ENCODE measurements around the gene TTLL3.
A peak's percentile ranks its signal among the peaks of the same experiment; 100 is the strongest.

Gene TTLL3

DNA sequence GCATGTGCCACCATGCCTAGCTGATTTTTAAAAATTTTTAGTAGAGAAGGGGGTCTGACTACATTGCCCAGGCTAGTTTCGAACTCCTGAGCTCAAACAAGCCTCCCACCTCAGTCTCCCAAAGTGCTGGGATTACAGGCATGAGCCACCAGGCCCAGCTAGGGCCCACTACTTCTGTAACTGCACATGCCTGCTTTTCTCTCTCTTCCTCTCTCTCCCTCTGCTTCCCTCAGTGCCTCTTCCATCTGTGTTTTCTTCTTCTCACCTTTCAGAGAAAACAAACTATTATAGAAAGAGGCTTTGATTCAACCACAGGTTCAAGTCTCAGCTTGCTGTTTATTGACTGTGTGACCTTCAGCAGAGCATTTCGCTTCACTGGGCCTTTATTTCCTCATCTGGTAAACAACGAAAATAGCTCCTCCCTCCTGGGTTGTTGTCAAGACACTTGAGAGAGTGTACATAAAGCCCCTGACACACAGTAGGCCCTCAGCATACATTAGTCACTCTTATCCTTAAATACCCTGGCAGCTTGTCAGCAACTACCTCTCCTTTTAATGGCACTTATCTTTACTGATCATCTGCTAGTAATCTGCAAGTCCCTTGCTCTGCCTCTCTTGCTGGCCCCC, 28.0 kb upstream of the TTLL3 start:
- no peak for DNase-seq (ENCODE audit: low spot score)

DNA sequence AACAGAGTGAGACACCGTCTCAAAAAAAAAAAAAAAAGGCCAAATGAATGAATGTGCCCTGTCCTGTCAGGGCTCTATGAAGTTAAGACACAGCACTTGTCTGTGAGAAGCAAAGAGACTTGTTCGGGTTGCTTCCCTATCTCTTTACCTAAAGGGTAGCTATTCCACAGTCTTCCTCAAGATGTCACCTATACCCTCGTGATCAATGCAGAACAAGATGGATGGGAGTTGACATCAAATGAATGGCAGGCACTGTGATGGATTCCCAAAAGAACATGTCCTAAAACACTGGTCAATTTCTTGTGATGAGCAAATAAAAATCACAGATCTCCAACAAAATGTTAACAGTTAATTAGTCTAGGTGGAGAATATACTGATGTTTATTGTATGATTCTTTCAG, 27.3 kb upstream of the TTLL3 start:
- no peak for DNase-seq (ENCODE audit: low spot score)

DNA sequence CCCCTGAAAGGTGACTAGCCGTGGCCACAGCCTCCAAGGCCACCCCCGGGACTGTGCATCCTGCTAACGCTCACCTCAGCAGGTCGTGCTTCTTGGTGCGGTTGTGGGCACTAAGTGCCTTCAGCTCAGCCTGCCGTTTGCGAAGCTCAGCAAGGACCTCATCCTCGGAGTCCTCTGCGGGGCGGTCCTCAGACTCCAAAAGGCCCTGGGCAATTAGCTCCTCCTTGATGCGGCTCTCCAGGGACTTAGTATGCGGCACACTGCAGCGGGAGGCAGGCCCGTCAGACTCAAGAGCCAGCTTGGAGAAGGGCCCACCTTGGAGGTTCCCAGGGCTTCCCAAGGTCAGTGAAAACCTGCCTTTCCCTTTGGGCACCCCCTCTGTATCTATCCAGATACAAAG, 26.1 kb upstream of the TTLL3 start:
- no peak for DNase-seq (ENCODE audit: low spot score)

DNA sequence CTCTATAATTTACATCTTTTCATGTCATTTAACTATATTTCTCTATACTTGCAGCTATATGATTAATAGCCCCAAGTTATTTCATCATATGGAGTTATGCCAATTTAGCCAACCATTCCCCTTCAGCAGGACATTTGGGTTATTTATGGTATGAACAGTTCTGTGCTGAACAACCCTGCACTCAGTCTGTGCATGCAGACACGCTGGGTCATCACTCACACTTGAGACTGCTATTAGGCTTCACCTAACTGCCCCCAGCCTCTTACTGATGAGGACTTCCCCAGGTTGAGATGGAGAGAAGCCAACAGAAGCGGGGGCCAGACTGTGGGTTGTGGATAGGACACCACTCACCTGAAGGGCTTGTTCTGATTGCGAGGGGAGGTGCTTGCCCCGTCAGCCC, 25.1 kb upstream of the TTLL3 start:
- DNase-seq (ENCODE audit: low spot score) = no peak

DNA sequence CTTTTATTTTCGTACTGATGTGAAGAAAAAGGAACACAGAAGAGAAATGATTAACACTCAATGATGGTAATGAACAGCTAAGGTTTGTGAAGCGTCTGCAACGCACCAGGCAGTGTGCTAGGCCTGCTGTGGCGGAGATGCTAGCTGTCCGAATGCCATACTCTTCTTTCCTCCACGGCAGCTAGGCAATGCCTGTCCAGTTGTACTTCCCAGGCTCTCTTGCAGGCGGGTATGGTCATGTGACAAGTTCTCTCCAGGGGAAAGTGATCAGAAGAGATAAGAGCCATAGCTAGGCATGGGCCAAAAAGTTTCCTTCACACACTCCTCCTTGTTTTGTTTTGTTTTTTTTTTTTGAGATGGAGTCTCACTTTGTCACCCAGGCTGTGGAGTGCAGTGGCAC, 24.5 kb upstream of the TTLL3 start:
- no peak for DNase-seq (ENCODE audit: low spot score)

DNA sequence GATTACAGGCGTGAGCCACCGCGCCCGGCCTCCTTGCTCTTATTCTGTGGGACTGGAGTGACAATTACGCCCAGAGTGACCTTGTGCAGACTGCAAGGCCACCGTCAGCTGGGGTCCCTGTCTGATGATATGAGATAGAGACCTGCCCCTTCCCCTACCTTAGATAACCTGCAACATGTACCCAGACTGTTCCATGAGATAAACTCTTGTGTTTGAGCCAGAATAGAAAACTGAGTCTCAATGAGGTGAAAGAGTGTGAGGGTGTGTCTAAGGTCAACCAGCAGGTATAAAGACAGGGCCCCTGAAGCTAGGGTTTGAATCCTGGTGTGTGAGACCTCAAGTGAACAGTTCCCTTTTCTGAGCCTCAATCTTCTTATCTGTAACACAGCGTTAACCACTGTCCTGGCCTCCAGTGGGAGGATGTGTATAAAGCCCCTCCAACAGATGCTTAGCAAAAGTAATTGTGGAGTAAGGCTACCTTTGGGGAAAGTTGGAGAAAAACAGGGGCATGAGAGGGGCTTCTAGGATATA, 23.8 kb upstream of the TTLL3 start:
- DNase-seq (ENCODE audit: low spot score) = no peak

DNA sequence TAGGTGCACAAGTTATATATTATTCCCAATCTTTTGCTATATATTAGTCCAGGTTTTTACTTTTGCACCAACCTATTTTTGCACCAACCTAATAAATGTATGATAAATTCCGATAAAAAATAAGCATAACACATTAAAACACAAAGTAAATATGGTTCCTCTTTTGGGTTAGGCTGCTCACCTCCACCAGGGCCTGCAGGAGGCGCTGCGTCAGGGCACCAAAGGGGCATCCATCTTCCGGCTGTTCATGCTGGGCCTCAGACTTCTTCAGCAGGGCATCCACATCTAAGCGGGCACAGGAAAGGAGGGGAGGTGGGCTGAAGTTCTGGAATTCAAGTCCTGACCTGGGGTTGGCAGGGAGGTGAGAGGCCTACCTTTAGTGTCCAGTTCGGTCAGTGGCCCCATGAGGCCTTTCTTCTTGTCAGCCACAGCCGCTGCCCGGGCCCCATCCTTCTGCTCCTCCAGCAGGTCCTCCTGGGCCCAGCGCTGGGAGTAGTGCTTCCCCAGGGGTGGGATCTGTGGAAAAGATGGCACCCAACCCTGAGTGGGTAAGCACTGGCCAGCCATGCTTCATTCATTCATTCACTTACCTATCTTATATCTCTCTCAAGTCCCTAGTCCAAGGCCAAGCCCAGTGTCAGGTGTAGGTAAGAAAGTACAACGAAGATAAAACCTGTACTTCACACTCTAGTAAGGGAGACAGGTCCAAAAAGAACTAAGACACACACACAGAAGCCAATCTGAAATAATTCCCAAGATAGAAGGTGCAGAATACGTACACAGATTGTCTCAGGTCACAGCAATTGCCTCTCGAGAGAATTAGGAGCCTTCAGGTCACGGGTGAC, 23.0 kb upstream of the TTLL3 start:
- DNase-seq (ENCODE audit: low spot score) = no peak

DNA sequence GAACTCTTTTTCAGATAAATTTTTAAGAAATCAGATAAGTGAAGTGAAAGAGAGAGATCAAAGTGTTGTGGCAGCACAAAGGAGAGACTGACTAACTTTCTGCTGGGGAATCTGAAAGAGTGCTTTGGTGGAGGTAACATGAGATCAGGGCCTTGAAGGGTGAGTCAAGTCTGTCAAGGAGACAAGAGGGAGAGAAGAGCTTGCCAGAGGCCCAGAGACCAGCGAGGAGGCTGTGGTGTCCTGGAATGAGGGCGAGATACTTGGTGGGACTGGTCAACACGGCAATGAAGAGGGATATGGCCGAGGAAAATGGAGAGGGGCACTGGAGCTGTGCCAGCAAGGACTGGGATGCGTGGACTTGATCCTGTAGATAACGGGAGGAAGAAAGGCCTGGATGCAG, 22.3 kb upstream of the TTLL3 start:
- no peak for DNase-seq (ENCODE audit: low spot score)

DNA sequence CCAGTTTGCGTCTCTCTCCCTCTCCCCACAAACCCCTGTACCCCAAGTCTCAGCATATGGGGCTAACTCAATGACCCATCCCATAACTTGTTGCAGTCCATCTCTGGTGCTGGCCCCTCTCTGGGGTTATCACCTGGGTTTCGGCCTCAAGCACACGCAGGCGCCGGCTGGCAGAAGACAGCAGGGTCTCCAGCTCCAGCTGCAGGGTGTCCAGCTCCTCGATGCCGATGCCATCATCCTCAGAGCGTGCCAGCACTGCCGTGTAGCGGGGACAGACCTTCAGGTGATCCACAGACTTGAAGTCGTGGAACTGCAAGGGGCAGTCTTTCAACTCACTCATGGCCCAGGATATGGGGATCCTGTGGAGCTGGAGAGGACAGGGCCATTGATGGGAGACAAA, 18.9 kb upstream of the TTLL3 start:
- DNase-seq (ENCODE audit: low spot score) = no peak

DNA sequence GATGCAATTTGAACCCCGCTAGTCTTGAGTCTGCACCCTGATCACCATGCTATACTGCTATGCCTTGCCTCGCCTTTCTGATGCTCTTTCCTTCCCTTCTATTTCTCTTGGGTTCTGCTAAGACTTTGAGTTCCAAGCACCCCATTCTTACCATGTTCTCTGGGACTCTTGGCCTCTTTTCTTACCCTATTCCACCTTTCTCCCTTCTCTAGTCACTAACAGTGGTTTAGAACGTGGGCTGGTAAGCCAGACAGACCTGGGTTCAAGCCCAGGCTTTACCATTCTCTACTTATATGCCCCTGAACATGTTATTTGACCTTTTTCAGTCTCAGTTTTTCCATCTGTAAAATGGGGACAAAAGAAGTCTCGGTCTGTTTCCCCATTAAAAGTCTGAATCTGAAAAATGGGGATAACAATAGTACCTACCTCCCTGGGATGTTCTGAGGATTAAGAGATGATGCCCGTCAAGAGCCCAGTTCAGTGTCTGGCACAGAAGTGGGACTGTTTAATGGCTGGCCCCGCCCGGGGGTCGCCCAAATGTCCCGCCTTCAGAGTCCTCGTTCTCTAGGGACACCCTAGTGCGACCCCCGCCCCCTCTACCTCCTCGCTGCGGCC, 18.2 kb upstream of the TTLL3 start:
- no peak for DNase-seq (ENCODE audit: low spot score)

DNA sequence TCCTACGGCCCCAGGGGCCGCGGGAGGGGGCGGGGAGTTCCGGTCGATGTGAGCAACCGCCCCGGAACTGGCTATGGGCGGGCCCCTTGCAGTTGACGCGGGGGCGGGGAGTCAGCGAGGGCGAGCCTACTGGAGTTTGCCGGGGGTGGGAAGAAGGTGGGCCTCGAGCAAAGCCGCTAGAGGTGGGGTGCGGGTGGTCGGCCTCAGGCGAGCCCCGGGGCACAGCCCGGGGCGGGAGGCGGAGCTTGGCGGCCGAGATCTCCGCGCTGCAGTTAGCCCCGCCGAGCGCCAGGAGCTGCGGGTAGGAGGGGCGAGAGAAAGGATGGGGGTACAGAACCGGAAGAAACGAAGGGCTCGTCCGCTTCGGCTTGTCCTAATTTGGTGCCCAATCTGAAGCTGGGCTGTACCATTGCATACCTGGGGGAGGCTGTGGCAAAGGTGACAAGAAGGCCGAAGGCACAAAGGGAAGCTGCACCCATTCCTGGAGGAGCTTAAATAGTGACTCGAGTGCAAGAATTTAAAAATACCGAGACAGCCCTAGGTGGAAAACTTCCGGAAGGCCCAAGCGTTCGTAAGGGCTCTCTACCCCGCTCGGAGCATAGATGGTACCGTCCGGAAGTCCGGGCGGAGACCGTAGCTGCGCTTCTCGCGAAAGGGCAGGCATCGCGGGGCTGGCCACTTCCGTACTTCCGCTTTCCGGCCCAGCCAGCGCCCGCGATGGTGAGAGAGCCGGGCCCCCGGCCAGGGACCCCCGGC, 17.5 kb upstream of the TTLL3 start, which contains the start of the genes ARPC4 and TADA3:
TSS of gene ARPC4 (plus strand) at position 678 of the 756 bp plus-strand sequence. CDS start at position 718, 40 bp downstream.
TSS of gene TADA3 (minus strand) at position 69 of the 756 bp plus-strand sequence. CDS start 1,007 bp downstream, outside the sequence.
- peak; percentile 91 for DNase-seq (ENCODE audit: low spot score)

DNA sequence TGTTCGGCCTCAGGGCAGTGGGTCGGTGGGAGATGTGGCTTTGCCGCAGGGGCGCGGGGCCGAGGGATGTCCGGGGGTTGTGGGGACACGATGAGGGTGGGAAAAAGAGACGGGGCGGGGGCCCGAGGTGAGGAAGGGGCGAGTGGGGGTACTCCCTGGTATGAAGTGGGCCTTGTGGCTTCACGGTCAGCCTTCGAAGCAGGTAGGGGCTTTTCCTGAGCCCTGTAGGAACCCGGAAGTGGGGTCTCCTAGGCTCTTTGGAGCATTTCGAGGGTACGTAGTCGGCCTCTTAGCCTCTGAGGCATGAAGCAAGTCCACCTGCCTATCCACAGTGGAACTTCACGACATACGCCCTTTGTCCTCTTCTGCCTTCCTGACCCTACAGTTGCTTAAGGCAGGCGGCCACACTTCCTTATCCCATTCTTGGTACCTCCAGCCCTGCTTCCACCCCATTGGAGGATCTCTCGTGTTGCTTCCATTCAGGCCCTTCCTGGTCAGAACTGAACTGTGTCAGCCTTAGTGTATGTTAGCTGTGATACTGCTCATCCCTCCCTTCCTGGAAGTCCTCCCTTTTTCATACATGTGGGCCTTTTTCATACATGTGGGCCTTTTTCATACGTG, 16.8 kb upstream of the TTLL3 start:
- DNase-seq (ENCODE audit: low spot score) = peak; percentile 40

DNA sequence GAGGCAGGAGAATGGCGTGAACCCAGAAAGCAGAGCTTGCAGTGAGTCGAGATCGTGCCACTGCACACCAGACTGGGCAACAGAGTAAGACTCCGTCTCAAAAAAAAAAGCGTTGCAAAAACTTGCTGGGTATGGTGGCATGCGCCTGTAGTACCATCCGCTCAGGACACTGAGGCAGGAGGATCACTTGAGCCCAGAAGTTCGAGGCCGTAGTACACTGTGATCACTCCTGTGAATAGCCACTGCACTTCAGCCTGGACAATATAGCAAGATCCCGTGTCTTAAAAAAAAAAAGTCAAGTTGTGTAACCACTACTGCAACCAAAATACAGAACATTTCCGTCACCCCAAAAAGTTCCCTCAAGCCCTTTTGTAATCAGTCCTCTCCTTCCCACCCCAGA, 15.7 kb upstream of the TTLL3 start:
- DNase-seq (ENCODE audit: low spot score) = no peak

DNA sequence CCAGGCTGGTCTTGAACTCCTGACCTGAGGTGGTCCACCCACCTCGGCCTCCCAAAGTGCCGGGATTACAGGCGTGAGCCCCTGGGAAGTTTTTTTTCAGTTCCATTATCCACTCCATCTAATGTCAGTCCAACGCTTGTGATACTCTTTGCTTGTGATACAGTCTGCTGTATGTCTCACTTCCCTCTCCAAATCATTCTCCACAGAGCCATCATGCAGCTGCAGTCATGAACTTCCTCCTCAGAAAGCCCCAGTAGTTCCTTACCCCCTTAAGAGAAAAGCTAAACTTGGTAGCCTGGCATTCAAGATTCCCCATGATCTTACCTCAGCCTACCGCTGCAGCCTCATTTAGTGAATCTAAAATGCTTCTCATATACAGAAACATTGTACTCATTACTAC, 14.9 kb upstream of the TTLL3 start:
- DNase-seq (ENCODE audit: low spot score) = no peak

DNA sequence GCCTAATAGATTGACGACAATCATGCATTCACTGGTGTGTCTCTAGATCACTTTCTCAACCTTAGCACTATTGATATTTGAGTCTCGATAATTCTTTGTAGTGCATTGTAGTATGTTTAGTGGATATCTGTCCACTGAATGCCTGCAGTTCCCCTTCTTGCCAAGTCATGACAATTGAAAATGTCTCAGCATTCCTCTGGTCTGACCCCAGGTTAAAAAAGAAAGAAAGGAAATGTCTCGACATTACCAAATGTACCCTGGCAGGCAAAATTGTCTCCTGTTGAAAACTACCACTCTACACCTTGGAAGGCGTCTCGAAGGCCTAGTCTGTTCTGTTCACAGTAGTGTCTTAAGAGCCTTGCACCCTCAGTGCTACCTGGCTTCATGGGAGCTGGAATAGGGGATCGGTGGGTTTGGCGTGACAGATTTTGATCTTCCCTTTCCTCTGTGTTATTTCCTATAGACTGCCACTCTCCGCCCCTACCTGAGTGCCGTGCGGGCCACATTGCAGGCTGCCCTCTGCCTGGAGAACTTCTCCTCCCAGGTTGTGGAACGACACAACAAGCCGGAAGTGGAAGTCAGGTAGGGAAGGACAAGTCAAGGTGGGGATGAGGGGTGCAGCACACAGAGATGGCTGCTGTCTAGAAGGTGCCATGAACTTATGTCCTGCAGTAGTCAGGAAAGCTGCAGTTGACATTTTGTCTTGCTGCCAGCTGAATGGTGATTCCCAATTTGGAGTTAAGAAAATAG, 12.7 kb upstream of the TTLL3 start:
- DNase-seq (ENCODE audit: low spot score) = no peak

DNA sequence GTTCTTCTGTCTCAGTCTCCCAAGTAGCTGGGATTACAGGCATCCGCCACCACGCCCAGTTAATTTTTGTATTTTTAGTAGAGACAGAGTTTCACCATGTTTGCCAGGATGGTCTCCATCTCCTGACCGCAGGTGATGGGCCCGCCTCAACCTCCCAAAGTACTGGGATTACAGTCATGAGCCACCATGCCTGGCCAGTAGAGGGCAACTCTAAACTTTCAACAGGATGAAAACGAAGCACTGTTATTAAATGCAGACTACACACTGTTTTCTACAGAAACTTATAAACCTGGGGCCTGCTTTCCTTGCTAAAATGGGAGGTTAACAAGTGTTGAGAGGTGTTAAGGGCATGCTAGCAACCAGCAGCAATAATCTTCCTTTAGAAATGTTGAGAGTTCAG, 9.5 kb upstream of the TTLL3 start:
- DNase-seq (ENCODE audit: low spot score) = no peak

DNA sequence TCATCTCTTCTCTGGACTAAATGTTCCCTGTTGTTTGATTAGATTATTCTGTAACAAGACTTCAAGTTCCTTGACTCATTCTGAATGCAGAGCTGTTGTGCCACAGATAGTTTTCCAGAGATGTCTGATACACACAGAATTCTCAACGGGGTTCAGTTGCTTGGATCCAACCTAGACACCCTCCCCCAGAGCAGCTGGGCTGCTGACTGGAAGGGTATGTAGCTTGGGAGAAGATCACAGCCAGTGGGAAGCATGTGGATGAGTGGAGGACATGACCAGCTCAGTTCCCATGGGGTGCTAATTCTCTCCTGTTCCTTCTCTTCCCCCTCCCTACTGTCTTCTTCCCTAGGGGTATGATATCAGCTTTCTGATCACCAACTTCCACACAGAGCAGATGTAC, 6.6 kb upstream of the TTLL3 start:
- no peak for DNase-seq (ENCODE audit: low spot score)

DNA sequence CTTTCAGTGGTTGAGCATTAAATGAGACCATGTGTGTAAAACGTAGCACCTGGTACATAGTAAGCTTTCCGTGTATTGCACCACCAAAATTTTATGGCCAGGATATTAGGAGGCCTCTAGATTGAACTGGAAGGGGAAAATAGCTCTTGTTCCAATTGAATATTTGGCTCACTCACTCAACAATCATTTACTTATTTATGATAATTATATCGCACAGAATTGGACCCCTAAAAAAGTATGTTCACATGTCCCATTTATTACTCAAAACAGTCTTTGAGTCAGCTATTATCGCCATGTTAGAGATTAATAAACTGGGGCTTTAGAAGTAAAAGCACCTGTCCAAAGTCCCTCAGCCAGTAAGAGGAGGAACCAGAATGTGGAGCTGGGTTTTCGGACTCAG, 5.1 kb upstream of the TTLL3 start:
- DNase-seq (ENCODE audit: low spot score) = no peak

DNA sequence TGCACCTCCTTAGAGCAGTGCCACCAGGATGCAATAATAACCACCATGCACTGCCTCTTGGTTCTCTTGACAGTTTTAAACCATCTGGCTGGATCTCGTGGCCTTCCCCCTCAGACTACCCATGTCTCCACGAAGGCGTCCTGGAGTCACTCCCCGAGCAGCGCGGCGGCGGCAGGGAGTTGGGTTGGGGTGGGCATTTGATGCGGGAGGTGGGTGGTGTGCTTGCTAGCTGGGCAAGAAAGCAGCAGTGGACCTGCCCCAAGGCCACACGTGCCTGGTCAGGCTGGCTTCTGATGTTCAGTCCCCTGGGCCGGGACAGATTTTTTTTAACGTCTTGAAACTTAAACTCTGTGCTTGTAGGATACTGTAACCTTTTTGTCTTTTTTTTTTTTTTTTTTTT, 3.9 kb upstream of the TTLL3 start:
- DNase-seq (ENCODE audit: low spot score) = no peak

DNA sequence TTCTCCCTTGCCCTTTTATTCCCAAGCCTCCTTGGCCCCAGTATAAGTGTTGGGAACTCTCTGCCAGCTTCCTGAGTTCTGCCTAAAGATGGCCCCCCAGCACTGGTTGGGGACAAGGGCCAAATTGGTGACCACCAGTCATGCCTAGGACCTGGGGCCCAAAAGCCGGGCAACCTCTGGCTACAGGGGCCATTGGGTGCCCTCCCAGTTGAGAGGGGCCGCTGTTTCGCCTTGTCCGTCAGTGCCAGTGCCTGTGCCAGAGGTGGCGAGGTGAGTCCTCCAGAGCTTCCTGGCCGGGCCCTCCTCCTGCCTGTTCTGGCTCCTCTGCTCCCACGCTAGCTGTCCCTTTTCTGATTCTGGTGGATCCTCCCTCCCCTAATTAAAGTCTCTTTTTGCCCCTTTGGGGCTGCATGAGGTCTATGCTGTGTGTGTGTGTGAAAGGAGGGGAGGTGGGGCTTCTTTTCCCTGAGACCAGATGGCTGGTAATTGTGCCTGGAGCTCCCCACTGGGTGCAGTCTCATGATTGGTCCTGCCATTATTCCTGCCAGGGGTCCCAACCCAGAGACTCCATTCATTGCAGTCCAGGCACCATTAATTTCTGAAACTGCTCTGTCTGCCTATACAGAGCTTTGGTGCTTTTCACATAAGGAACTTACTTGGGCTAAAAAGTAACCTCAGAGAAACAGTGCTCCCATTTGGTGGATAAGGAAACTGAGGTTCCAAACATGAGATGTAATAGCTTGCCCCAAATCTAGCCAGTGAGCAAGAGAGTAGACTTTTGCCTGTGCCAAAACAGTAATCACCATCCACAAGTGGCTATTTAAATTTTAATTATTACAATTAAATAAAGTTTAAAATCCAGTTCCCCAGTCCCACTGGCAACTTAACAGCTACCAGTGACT, 3.1 kb upstream of the TTLL3 start:
- DNase-seq (ENCODE audit: low spot score) = no peak

Measured in kidney capillary endothelial cell (primary cell).